HepG2 (cell line): Measurements from ENCODE around the gene SPG7. TPM values are rescaled to one million over a fixed set of nuclear protein-coding genes. Genes with fewer than 3 reads are reported as not detected.
A peak's percentile ranks its signal among the peaks of the same experiment; 100 is the strongest.

Experiments
- FOXO1 ChIP-seq: sonication (generic); formaldehyde crosslinking; IDR thresholded peaks from 2 replicates; pipeline ENCODE4 v1.4.0; 2020; ENCODE audit warnings: missing genetic modification reagents
- JUND ChIP-seq: sonication (generic); formaldehyde crosslinking; IDR thresholded peaks from 2 replicates; pipeline ENCODE4 v1.8.0; 2022; ENCODE audit warnings: mild to moderate bottlenecking, missing genetic modification reagents
- KDM5A ChIP-seq: fragments of 200-600 bp; sonication (generic); IDR thresholded peaks from 2 replicates; pipeline ENCODE4 v1.7.0; 2018; ENCODE audit warnings: antibody characterized with exemption, mild to moderate bottlenecking, low read length, borderline replicate concordance
- MBD4 ChIP-seq: IDR thresholded peaks from 2 replicates; pipeline ENCODE4 v1.6.1; 2012; ENCODE audit warnings: low read length, inconsistent platforms, borderline replicate concordance
- NR2F2 ChIP-seq: IDR thresholded peaks from 2 replicates; pipeline ENCODE4 v1.6.1; 2012; ENCODE audit warnings: low read depth, inconsistent platforms, borderline replicate concordance
- POLR2A ChIP-seq, 2 experiments: IDR thresholded peaks; 2 replicates each; pipeline ENCODE4 v1.6.1; 2011; ENCODE audit warnings: low read depth in 2 of 2, low read length in 2 of 2, mild to moderate bottlenecking in 1 of 2, moderate library complexity in 1 of 2; ENCODE audit not compliant: insufficient read depth in 1 of 2
- POLR2G ChIP-seq: fragments of 200-400 bp; formaldehyde crosslinking; IDR thresholded peaks from 2 replicates; pipeline ENCODE4 v1.6.1; 2018; ENCODE audit warnings: mild to moderate bottlenecking, low read depth, low read length, moderate library complexity
- RARA ChIP-seq: IDR thresholded peaks from 2 replicates; pipeline ENCODE4 v1.6.1; 2016; ENCODE audit warnings: missing genetic modification reagents, missing compliant biosample characterization
- RXRB ChIP-seq: IDR thresholded peaks from 2 replicates; pipeline ENCODE4 v1.6.1; 2016; ENCODE audit warnings: borderline replicate concordance, missing genetic modification reagents, missing compliant biosample characterization
- TBX3 ChIP-seq: fragments of 450-650 bp; IDR thresholded peaks from 2 replicates; pipeline ENCODE4 v1.6.1; 2017; ENCODE audit warnings: antibody characterized with exemption, mild to moderate bottlenecking, inconsistent platforms, borderline replicate concordance
- USF2 ChIP-seq, 2 experiments: sonication (generic) in 1 of 2; formaldehyde crosslinking in 1 of 2; IDR thresholded peaks; 2 replicates each; pipeline versions ENCODE4 v1.5.1 to v1.6.1; 2011 to 2020; ENCODE audit warnings: borderline replicate concordance in 1 of 2, low read depth in 1 of 2, low read length in 1 of 2, mild to moderate bottlenecking in 1 of 2, missing genetic modification reagents in 1 of 2, moderate library complexity in 1 of 2
- ZBTB14 ChIP-seq: sonication (generic); formaldehyde crosslinking; IDR thresholded peaks from 2 replicates; pipeline ENCODE4 v1.4.0; 2020; ENCODE audit warnings: missing genetic modification reagents
- ZMYM2 ChIP-seq: sonication (generic); formaldehyde crosslinking; IDR thresholded peaks from 2 replicates; pipeline ENCODE4 v1.8.0; 2022; ENCODE audit warnings: mild to moderate bottlenecking, missing genetic modification reagents
- ZNF274 ChIP-seq: sonication (generic); formaldehyde crosslinking; IDR thresholded peaks from 2 replicates; pipeline ENCODE4 v1.5.1; 2020; ENCODE audit warnings: mild to moderate bottlenecking, missing genetic modification reagents
- ZNF296 ChIP-seq: sonication (generic); formaldehyde crosslinking; conservative IDR thresholded peaks from 2 replicates; pipeline ENCODE4 v1.5.0; 2020; ENCODE audit warnings: mild to moderate bottlenecking, missing genetic modification reagents
- ZNF343 ChIP-seq: sonication (generic); formaldehyde crosslinking; IDR thresholded peaks from 2 replicates; pipeline ENCODE4 v1.4.0; 2020; ENCODE audit warnings: mild to moderate bottlenecking, missing genetic modification reagents
- ZNF414 ChIP-seq: sonication (generic); formaldehyde crosslinking; IDR thresholded peaks from 2 replicates; pipeline ENCODE4 v1.5.0; 2020; ENCODE audit warnings: missing genetic modification reagents
- ZNF432 ChIP-seq: sonication (generic); formaldehyde crosslinking; IDR thresholded peaks from 2 replicates; pipeline ENCODE4 v1.5.0; 2020; ENCODE audit warnings: missing genetic modification reagents, mild to moderate bottlenecking, borderline replicate concordance
- ZNF547 ChIP-seq: sonication (generic); formaldehyde crosslinking; IDR thresholded peaks from 2 replicates; pipeline ENCODE4 v1.5.1; 2020; ENCODE audit warnings: mild to moderate bottlenecking, missing genetic modification reagents
- ZNF607 ChIP-seq: sonication (generic); formaldehyde crosslinking; IDR thresholded peaks from 2 replicates; pipeline ENCODE4 v1.5.1; 2020; ENCODE audit warnings: missing genetic modification reagents, mild to moderate bottlenecking, borderline replicate concordance
- ZNF615 ChIP-seq: sonication (generic); formaldehyde crosslinking; IDR thresholded peaks from 2 replicates; pipeline ENCODE4 v1.5.0; 2020; ENCODE audit warnings: mild to moderate bottlenecking, missing genetic modification reagents, borderline replicate concordance
- polyA plus RNA-seq, 8 experiments: library from polyadenylated mRNA; depleted of rRNA in 3 of 8; stranded (reverse) in 7 of 8; unstranded in 1 of 8; fragments of >200 nt; fragmentation: Illumina TruSeq in 4 of 8; extraction: Trizol in 4 of 8; gene quantifications; 2 replicates each; pipeline versions ENCODE4 v1.2.1 to v1.2.3, GENCODE V29; 2011 to 2016; ENCODE audit warnings: low read depth in 4 of 8, missing spikeins in 1 of 8, mixed read lengths in 1 of 8; ENCODE audit not compliant: insufficient read depth in 1 of 8
- total RNA-seq, 5 experiments: library from RNA; depleted of rRNA; stranded (reverse); fragments of >200 nt; fragmentation: Illumina TruSeq; extraction: Trizol; gene quantifications; 2 replicates each; pipeline ENCODE4 v1.2.3, GENCODE V29; 2016; ENCODE audit warnings: low read depth in 1 of 5
- TF ChIP-seq, protein P1 (sequence below): sonication (generic); formaldehyde crosslinking; IDR thresholded peaks from 2 replicates; pipeline ENCODE4 v1.4.0; 2020; ENCODE audit warnings: missing genetic modification reagents

The SPG7 gene
- total and polyA plus RNA-seq, 2 of the 13 experiments (the other 11 are each of a cell fraction or from before 2014, with no cell fraction given), result 66.0 to 136 TPM

GRCh38 chr16:89563639-89564392 lies 55.6 kb downstream of the SPG7 start (continued):
- TF ChIP-seq NR2F2, result no peak
- 0 out of 2 replicates have a peak, but pooled peaks have one; percentile 32 for TF ChIP-seq FOXO1
- TF ChIP-seq KDM5A, result no peak
- no peak for TF ChIP-seq JUND (CRISPR knock-in tag)
- TF ChIP-seq USF2 (IDR thresholded peaks at IDR 0.05; ENCODE audit: low read depth, low read length), result no peak
- no peak for TF ChIP-seq USF2 (CRISPR knock-in tag; IDR thresholded peaks at IDR 0.05; ENCODE audit: borderline replicate concordance)
- TF ChIP-seq POLR2A (IDR thresholded peaks at IDR 0.05; ENCODE audit: insufficient read depth in 1 of 2, low read depth in 2 of 2, low read length in 2 of 2), result peak; percentile 57 to 61; a peak in 3 of 4 replicates
- TF ChIP-seq ZNF547 (CRISPR knock-in tag), result no peak
- no peak for TF ChIP-seq ZNF274
- no peak for TF ChIP-seq ZNF296
- no peak for TF ChIP-seq ZBTB14 (CRISPR knock-in tag)
- no peak for TF ChIP-seq RXRB
- TF ChIP-seq ZNF615 (CRISPR knock-in tag), result no peak
- TF ChIP-seq ZNF607, result no peak
- TF ChIP-seq, protein P1, sequence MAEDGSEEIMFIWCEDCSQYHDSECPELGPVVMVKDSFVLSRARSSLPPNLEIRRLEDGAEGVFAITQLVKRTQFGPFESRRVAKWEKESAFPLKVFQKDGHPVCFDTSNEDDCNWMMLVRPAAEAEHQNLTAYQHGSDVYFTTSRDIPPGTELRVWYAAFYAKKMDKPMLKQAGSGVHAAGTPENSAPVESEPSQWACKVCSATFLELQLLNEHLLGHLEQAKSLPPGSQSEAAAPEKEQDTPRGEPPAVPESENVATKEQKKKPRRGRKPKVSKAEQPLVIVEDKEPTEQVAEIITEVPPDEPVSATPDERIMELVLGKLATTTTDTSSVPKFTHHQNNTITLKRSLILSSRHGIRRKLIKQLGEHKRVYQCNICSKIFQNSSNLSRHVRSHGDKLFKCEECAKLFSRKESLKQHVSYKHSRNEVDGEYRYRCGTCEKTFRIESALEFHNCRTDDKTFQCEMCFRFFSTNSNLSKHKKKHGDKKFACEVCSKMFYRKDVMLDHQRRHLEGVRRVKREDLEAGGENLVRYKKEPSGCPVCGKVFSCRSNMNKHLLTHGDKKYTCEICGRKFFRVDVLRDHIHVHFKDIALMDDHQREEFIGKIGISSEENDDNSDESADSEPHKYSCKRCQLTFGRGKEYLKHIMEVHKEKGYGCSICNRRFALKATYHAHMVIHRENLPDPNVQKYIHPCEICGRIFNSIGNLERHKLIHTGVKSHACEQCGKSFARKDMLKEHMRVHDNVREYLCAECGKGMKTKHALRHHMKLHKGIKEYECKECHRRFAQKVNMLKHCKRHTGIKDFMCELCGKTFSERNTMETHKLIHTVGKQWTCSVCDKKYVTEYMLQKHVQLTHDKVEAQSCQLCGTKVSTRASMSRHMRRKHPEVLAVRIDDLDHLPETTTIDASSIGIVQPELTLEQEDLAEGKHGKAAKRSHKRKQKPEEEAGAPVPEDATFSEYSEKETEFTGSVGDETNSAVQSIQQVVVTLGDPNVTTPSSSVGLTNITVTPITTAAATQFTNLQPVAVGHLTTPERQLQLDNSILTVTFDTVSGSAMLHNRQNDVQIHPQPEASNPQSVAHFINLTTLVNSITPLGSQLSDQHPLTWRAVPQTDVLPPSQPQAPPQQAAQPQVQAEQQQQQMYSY (CRISPR knock-in tag), result no peak
- TF ChIP-seq ZNF343, result 0 out of 2 replicates have a peak, but pooled peaks have one; percentile 24
- TF ChIP-seq ZMYM2 (CRISPR knock-in tag), result no peak
- TF ChIP-seq TBX3, result no peak
- peak; percentile 86 for TF ChIP-seq MBD4
- no peak for TF ChIP-seq RARA (CRISPR knock-in tag)
- peak; percentile 59 for TF ChIP-seq POLR2G
- no peak for TF ChIP-seq ZNF414
- no peak for TF ChIP-seq ZNF432 (CRISPR knock-in tag)
